K562 (cell line): ENCODE data around the gene VAMP4. TPM values are rescaled to one million over a fixed set of nuclear protein-coding genes. Genes with fewer than 3 reads are reported as not detected.

ENCODE experiments used
- ATAC-seq: fragments of 200-7000 bp; cut with Tn5 transposase; 3 replicates; pipeline ENCODE4 v1.9.1; 2020; ENCODE audit warnings: moderate library complexity
- BruUV-seq: library from RNA; stranded (reverse); fragments of 400-500 nt; replicated peaks from 2 replicates; lab custom pipeline; 2021; lab: Mats Ljungman, UMichigan
- CTCF ChIA-PET: fragments of 300-600 bp; formaldehyde crosslinking; extraction: SDS; loops from one replicate; lab custom pipeline; 2021; ENCODE audit warnings: low intra/inter-chr PET ratio; lab: Yijun Ruan, JAX
- POLR2A ChIA-PET: fragments of 300-600, 350-650 bp; sonication (Branson Sonifier 250); formaldehyde crosslinking; extraction: SDS; loops from one replicate; lab custom pipeline; 2021; ENCODE audit warnings: antibody characterized with exemption, inconsistent platforms; lab: Yijun Ruan, JAX
- DNase-seq, 4 experiments: peaks; one replicate each; pipeline versions ENCODE4 v3.0.0 to v3.0.0-alpha.2; 2011 to 2018; ENCODE audit warnings: low spot score in 3 of 4, mixed read lengths in 3 of 4; ENCODE audit errors: extremely low read depth in 1 of 4
- FAIRE-seq: peaks from 2 replicates; lab custom pipeline; 2011; peaks lifted over from hg19 to GRCh38; lab: Jason Lieb, UNC
- H2AFZ ChIP-seq: 2 replicates; pipeline ENCODE4 v1.6.0; 2011; ENCODE audit warnings: low read depth, low read length, control low read depth, inconsistent platforms
- H3K27ac ChIP-seq: fragments of 200-600 bp; 3 replicates; pipeline ENCODE4 v1.8.0; 2011; ENCODE audit warnings: low read depth, mild to moderate bottlenecking, control low read depth, inconsistent platforms, low read length, moderate library complexity, mixed read lengths; ENCODE audit errors: extremely low read depth
- H3K27me3 ChIP-seq, 2 experiments: fragments of 300-600 bp in 1 of 2; 2 replicates in 1 of 2; 3 replicates in 1 of 2; pipeline versions ENCODE4 v1.6.0 to v1.8.0; 2011; ENCODE audit warnings: inconsistent platforms in 2 of 2, low read length in 2 of 2, mild to moderate bottlenecking in 1 of 2, mixed read lengths in 1 of 2, moderate library complexity in 1 of 2; ENCODE audit not compliant: control insufficient read depth in 2 of 2, insufficient read depth in 2 of 2
- H3K36me3 ChIP-seq: fragments of 300-600 bp; 3 replicates; pipeline ENCODE4 v1.8.0; 2011; ENCODE audit warnings: mild to moderate bottlenecking, low read length, inconsistent platforms; ENCODE audit not compliant: control insufficient read depth, insufficient read depth
- H3K4me1 ChIP-seq, 2 experiments: fragments of 200-600 bp in 1 of 2; replicated peaks in 1 of 2; 2 replicates in 1 of 2; 3 replicates in 1 of 2; pipeline versions ENCODE4 v1.5.1 to v1.8.0; 2011; ENCODE audit warnings: inconsistent platforms in 2 of 2, low read length in 2 of 2, mild to moderate bottlenecking in 1 of 2, mixed read lengths in 1 of 2, moderate library complexity in 1 of 2; ENCODE audit not compliant: control insufficient read depth in 2 of 2, insufficient read depth in 2 of 2
- H3K4me2 ChIP-seq: 2 replicates; pipeline ENCODE4 v1.6.1; 2011; ENCODE audit warnings: low read length, control low read depth, inconsistent platforms, mixed read lengths; ENCODE audit not compliant: insufficient read depth
- H3K4me3 ChIP-seq: fragments of 200-600 bp; sonication (generic), shearing (Covaris generic); 2 replicates; pipeline ENCODE4 v1.5.1; 2016; ENCODE audit warnings: control low read depth, inconsistent platforms
- H3K79me2 ChIP-seq: fragments of 200-600 bp; 3 replicates; pipeline ENCODE4 v1.8.0; 2011; ENCODE audit warnings: low read length, inconsistent platforms; ENCODE audit not compliant: control insufficient read depth, insufficient read depth
- H3K9ac ChIP-seq, 2 experiments: 2 replicates each; pipeline versions ENCODE4 v1.6.0 to v1.6.1; 2011; ENCODE audit warnings: low read depth in 2 of 2, low read length in 2 of 2, control low read depth in 1 of 2, inconsistent platforms in 1 of 2, mild to moderate bottlenecking in 1 of 2, mixed read lengths in 1 of 2; ENCODE audit not compliant: insufficient read depth in 1 of 2
- H3K9me1 ChIP-seq: one replicate; pipeline ENCODE4 v1.6.0; 2011; ENCODE audit warnings: inconsistent platforms, mild to moderate bottlenecking, low read length, moderate library complexity; ENCODE audit not compliant: control insufficient read depth, insufficient read depth
- H3K9me3 ChIP-seq: replicated peaks from 2 replicates; pipeline ENCODE4 v1.5.1; 2011; ENCODE audit warnings: low read depth, low read length, inconsistent platforms; ENCODE audit not compliant: control insufficient read depth, insufficient read depth
- H4K20me1 ChIP-seq: replicated peaks from 2 replicates; pipeline ENCODE4 v1.6.1; 2011; ENCODE audit warnings: low read length, inconsistent platforms, mixed read lengths; ENCODE audit not compliant: control insufficient read depth, insufficient read depth
- AFF4 ChIP-seq: sonication (generic); formaldehyde crosslinking; IDR thresholded peaks from 2 replicates; pipeline ENCODE4 v1.8.0; 2023; ENCODE audit warnings: mild to moderate bottlenecking, missing genetic modification reagents
- STAG1 ChIP-seq: sonication (generic); formaldehyde crosslinking; IDR thresholded peaks from 2 replicates; pipeline ENCODE4 v1.5.0; 2020; ENCODE audit warnings: missing genetic modification reagents, borderline replicate concordance
- WGBS: fragments of 100-300 bp; shearing (Covaris generic); methylation state at CpG from one replicate; pipeline ENCODE4 v1.1.6; 2016; ENCODE audit warnings: low coverage, mixed read lengths; ENCODE audit not compliant: insufficient coverage; ENCODE audit errors: missing lambda C conversion rate; 5-methylcytosine and 5-hydroxymethylcytosine counted together
- in situ Hi-C: fragments of 300-500 bp; cut with MboI; formaldehyde crosslinking; loops from 4 replicates; pipeline ENCODE4 v1.15.0; 2018; ENCODE audit warnings: inconsistent platforms, mixed read lengths
- intact Hi-C: fragments of 100-400 bp; cut with micrococcal nuclease; formaldehyde crosslinking; loops from 2 replicates; pipeline ENCODE4 v1.14.2; 2022
- polyA plus RNA-seq, 8 experiments: library from polyadenylated mRNA; depleted of rRNA in 4 of 8; stranded (reverse) in 5 of 8; unstranded in 3 of 8; fragments of >200 nt; fragmentation: Nextera tagmentation in 2 of 8; fragmentation: Illumina TruSeq in 1 of 8; extraction: Ambion mirVana in 2 of 8; extraction: Trizol in 1 of 8; gene quantifications; 2 replicates each; pipeline versions ENCODE4 v1.2.1 to v1.2.3, GENCODE V29; 2011 to 2014; ENCODE audit warnings: inconsistent platforms in 1 of 8, missing spikeins in 1 of 8
- total RNA-seq, 7 experiments: library from RNA; depleted of rRNA in 6 of 7; stranded (reverse); fragments of >200 nt in 6 of 7; fragmentation: Illumina TruSeq in 2 of 7; extraction: Trizol in 2 of 7; gene quantifications; 2 replicates each; pipeline versions ENCODE4 v1.2.1 to v1.2.3, GENCODE V29; 2011 to 2021; ENCODE audit warnings: low replicate concordance in 1 of 7

Gene VAMP4
- total and polyA plus RNA-seq, 9 of the 15 experiments (the other 6 are each of a cell fraction or from before 2014, with no cell fraction given) = 3.3 to 21.4 (median 11.9) TPM

GRCh38 chr1:171670739-171671138, 71.1 kb downstream of the VAMP4 start:
- WGBS = 15% methylated on average over 28 of the region's 28 CpGs
- H3K9ac ChIP-seq = peak overlapping the region in 1 of 2 experiments; percentile 63; a peak in 2 of 4 replicates
- H3K79me2 ChIP-seq = no peaks in the 10 kb centered on the region
- no peak overlapping the region for H3K27ac ChIP-seq
- H3K27me3 ChIP-seq = peaks cover 23 to 28% of the 10 kb centered on the region in 2 experiments
- intact Hi-C loops (no loop called here), in situ Hi-C loops (no loop called here)
- H3K9me1 ChIP-seq = no peaks in the 10 kb centered on the region
- H3K9me3 ChIP-seq = no peaks in the 10 kb centered on the region
- H3K4me1 ChIP-seq = peaks cover 0 to 5% of the 10 kb centered on the region in 2 experiments; a peak in 3 of 5 replicates
- BruUV-seq = no TSS peak
- ChIA-PET CTCF (no interaction called here), POLR2A (interaction anchor here (1.3 kb wide), 1 partner anchor 12 kb away, joined by 3 read pairs; no protein-coding TSS in a partner anchor)
- DNase-seq (no peak), FAIRE-seq (no peak), ATAC-seq (peak; percentile 65)
- TF ChIP-seq AFF4 (CRISPR knock-in tag) (no peak), STAG1 (CRISPR knock-in tag) (0 out of 2 replicates have a peak, but pooled peaks have one; percentile 11)
- no peaks in the 10 kb centered on the region for H3K36me3 ChIP-seq
- peak overlapping the region; percentile 69 for H2AFZ ChIP-seq
- peak overlapping the region; percentile 16 for H3K4me2 ChIP-seq
- no peaks in the 10 kb centered on the region for H4K20me1 ChIP-seq
- no peak overlapping the region for H3K4me3 ChIP-seq
